ENCODE results near the gene MAML3.
"Not testable (repeated sequence)": the region's sequence is repeated elsewhere in the genome, so short reads cannot be mapped to it uniquely, and the experiment has no call there.

MAML3 gene

GRCh38 chr4:139719381-139720101, 434.4 kb downstream of the MAML3 start:
- in situ Hi-C loops (cut with MboI; ENCODE audit: low sequenced_read_pairs) = no loop called here

GRCh38 chr4:139718833-139719232, 435.2 kb downstream of the MAML3 start:
- in situ Hi-C loops (cut with MboI; ENCODE audit: low sequenced_read_pairs) = no loop called here

- in situ Hi-C loops (cut with MboI; ENCODE audit: low sequenced_read_pairs) = no loop called here
Observed at GRCh38 chr4:139718358-139718757, 435.6 kb downstream of the MAML3 start.

GRCh38 chr4:139715746-139716391, 438.1 kb downstream of the MAML3 start:
- in situ Hi-C loops (cut with MboI; ENCODE audit: low sequenced_read_pairs) = no loop called here

- in situ Hi-C loops (cut with MboI; ENCODE audit: low sequenced_read_pairs) = no loop called here
Observed at GRCh38 chr4:139712882-139713281, 441.1 kb downstream of the MAML3 start.

- in situ Hi-C loops (cut with MboI; ENCODE audit: low sequenced_read_pairs) = no loop called here
Observed at GRCh38 chr4:139711461-139711860, 442.5 kb downstream of the MAML3 start.

GRCh38 chr4:139710073-139710472, 443.9 kb downstream of the MAML3 start:
- in situ Hi-C loops (cut with MboI; ENCODE audit: low sequenced_read_pairs) = no loop called here

- in situ Hi-C loops (cut with MboI; ENCODE audit: low sequenced_read_pairs) = no loop called here
Observed at GRCh38 chr4:139709660-139710059, 444.3 kb downstream of the MAML3 start.

- in situ Hi-C loops (cut with MboI; ENCODE audit: low sequenced_read_pairs) = no loop called here
Observed at GRCh38 chr4:139704915-139705485, 449.0 kb downstream of the MAML3 start.

- in situ Hi-C loops (cut with MboI; ENCODE audit: low sequenced_read_pairs) = no loop called here
Observed at GRCh38 chr4:139700568-139700967, 453.4 kb downstream of the MAML3 start.

GRCh38 chr4:139698167-139698925, 455.6 kb downstream of the MAML3 start:
- in situ Hi-C loops (cut with MboI; ENCODE audit: low sequenced_read_pairs) = not testable (repeated sequence)

- in situ Hi-C loops (cut with MboI; ENCODE audit: low sequenced_read_pairs) = no loop called here
Observed at GRCh38 chr4:139696491-139696890, 457.5 kb downstream of the MAML3 start.

- in situ Hi-C loops (cut with MboI; ENCODE audit: low sequenced_read_pairs) = no loop called here
Observed at GRCh38 chr4:139694522-139695107, 459.4 kb downstream of the MAML3 start.

GRCh38 chr4:139692309-139693012, 461.5 kb downstream of the MAML3 start:
- in situ Hi-C loops (cut with MboI; ENCODE audit: low sequenced_read_pairs) = no loop called here

GRCh38 chr4:139690419-139690818, 463.6 kb downstream of the MAML3 start:
- in situ Hi-C loops (cut with MboI; ENCODE audit: low sequenced_read_pairs) = no loop called here

GRCh38 chr4:139689093-139689722, 464.8 kb downstream of the MAML3 start:
- in situ Hi-C loops (cut with MboI; ENCODE audit: low sequenced_read_pairs) = no loop called here

GRCh38 chr4:139686988-139687387, 467.0 kb downstream of the MAML3 start:
- in situ Hi-C loops (cut with MboI; ENCODE audit: low sequenced_read_pairs) = no loop called here

- in situ Hi-C loops (cut with MboI; ENCODE audit: low sequenced_read_pairs) = no loop called here
Observed at GRCh38 chr4:139686130-139686529, 467.9 kb downstream of the MAML3 start.

GRCh38 chr4:139685180-139685579, 468.8 kb downstream of the MAML3 start:
- in situ Hi-C loops (cut with MboI; ENCODE audit: low sequenced_read_pairs) = no loop called here

GRCh38 chr4:139684351-139684750, 469.6 kb downstream of the MAML3 start:
- in situ Hi-C loops (cut with MboI; ENCODE audit: low sequenced_read_pairs) = no loop called here
